Measurements from ENCODE around the gene PSMD9. TPM values are rescaled to one million over a fixed set of nuclear protein-coding genes. Genes with fewer than 3 reads are reported as not detected.
"Not testable (repeated sequence)": the region's sequence is repeated elsewhere in the genome, so short reads cannot be mapped to it uniquely, and the experiment has no call there.

PSMD9 gene
- total and polyA plus RNA-seq, 4 donors: 39.6 to 134 (median 62.6) TPM

- H3K36me3 ChIP-seq (ENCODE audit: control insufficient read depth in 4 of 4, insufficient read depth in 4 of 4, low read length in 4 of 4): no peaks in the 10 kb centered on the region
- no peak overlapping the region for H3K4me3 ChIP-seq
- H3K9ac ChIP-seq (ENCODE audit: insufficient read depth in 1 of 2, low read length in 2 of 2): no peak overlapping the region
- ATAC-seq (ENCODE audit: insufficient read depth, low FRiP score) (no peak), DNase-seq (no peak)
- no peaks in the 10 kb centered on the region for H3K27me3 ChIP-seq (ENCODE audit: control insufficient read depth in 3 of 3, insufficient read depth in 3 of 3, low read length in 2 of 3)
- H3K4me1 ChIP-seq (ENCODE audit: control insufficient read depth in 5 of 5, insufficient read depth in 5 of 5, low read length in 5 of 5): peaks cover 0 to 10% (median 7%) of the 10 kb centered on the region in 5 donors
- H3K27ac ChIP-seq (ENCODE audit: low read depth in 1 of 2, low read length in 1 of 2): no peak overlapping the region
- 46 to 68% methylated on average over 7 of the region's 7 CpGs for WGBS, 2 donors
- TF ChIP-seq CTCF (IDR thresholded peaks at IDR 0.05; ENCODE audit: control extremely low read depth, extremely low read depth): no peak
- no peaks in the 10 kb centered on the region for H3K9me3 ChIP-seq (ENCODE audit: control insufficient read depth in 4 of 4, insufficient read depth in 3 of 4, low read length in 3 of 4)
Observed at GRCh38 chr12:121926874-121927706, 38.5 kb downstream of the PSMD9 start.

- ATAC-seq (ENCODE audit: insufficient read depth, low FRiP score): no peak
- H3K9ac ChIP-seq (ENCODE audit: insufficient read depth in 1 of 2, low read length in 2 of 2): no peak overlapping the region
Observed at GRCh38 chr12:121927813-121928212, 39.2 kb downstream of the PSMD9 start.

GRCh38 chr12:121929545-121929944, 41.0 kb downstream of the PSMD9 start:
- not testable (repeated sequence) for H3K9me3 ChIP-seq (ENCODE audit: control insufficient read depth in 4 of 4, insufficient read depth in 3 of 4, low read length in 3 of 4); H3K36me3 ChIP-seq (ENCODE audit: control insufficient read depth in 4 of 4, insufficient read depth in 4 of 4, low read length in 4 of 4); DNase-seq; ATAC-seq (ENCODE audit: insufficient read depth, low FRiP score); H3K9ac ChIP-seq (ENCODE audit: insufficient read depth in 1 of 2, low read length in 2 of 2); H3K4me1 ChIP-seq (ENCODE audit: control insufficient read depth in 5 of 5, insufficient read depth in 5 of 5, low read length in 5 of 5); H3K4me3 ChIP-seq; H3K27me3 ChIP-seq (ENCODE audit: control insufficient read depth in 3 of 3, insufficient read depth in 3 of 3, low read length in 2 of 3); H3K27ac ChIP-seq (ENCODE audit: low read depth in 1 of 2, low read length in 1 of 2)
- 94 to 99% methylated on average over 7 of the region's 7 CpGs for WGBS, 2 donors

More at GRCh38 chr12:121927813-121928212, 39.2 kb downstream of the PSMD9 start:
- H3K4me1 ChIP-seq (ENCODE audit: control insufficient read depth in 5 of 5, insufficient read depth in 5 of 5, low read length in 5 of 5): peaks cover 0 to 10% (median 7%) of the 10 kb centered on the region in 5 donors
- H3K27ac ChIP-seq (ENCODE audit: low read depth in 1 of 2, low read length in 1 of 2): no peak overlapping the region
- no peak overlapping the region for H3K4me3 ChIP-seq
- H3K27me3 ChIP-seq (ENCODE audit: control insufficient read depth in 3 of 3, insufficient read depth in 3 of 3, low read length in 2 of 3): no peaks in the 10 kb centered on the region
- no peak for DNase-seq
- no peaks in the 10 kb centered on the region for H3K9me3 ChIP-seq (ENCODE audit: control insufficient read depth in 4 of 4, insufficient read depth in 3 of 4, low read length in 3 of 4)
- TF ChIP-seq CTCF (IDR thresholded peaks at IDR 0.05; ENCODE audit: control extremely low read depth, extremely low read depth): no peak
- 34 to 51% methylated on average over 5 of the region's 5 CpGs for WGBS, 2 donors
- H3K36me3 ChIP-seq (ENCODE audit: control insufficient read depth in 4 of 4, insufficient read depth in 4 of 4, low read length in 4 of 4): no peaks in the 10 kb centered on the region

- no peak for TF ChIP-seq CTCF (IDR thresholded peaks at IDR 0.05; ENCODE audit: control extremely low read depth, extremely low read depth)
- peaks cover 0 to 5% (median 0%) of the 10 kb centered on the region in 5 donors for H3K4me1 ChIP-seq (ENCODE audit: control insufficient read depth in 5 of 5, insufficient read depth in 5 of 5, low read length in 5 of 5)
- H3K4me3 ChIP-seq: no peak overlapping the region
- no peak overlapping the region for H3K27ac ChIP-seq (ENCODE audit: low read depth in 1 of 2, low read length in 1 of 2)
- DNase-seq (no peak), ATAC-seq (ENCODE audit: insufficient read depth, low FRiP score) (no peak)
- WGBS, 2 donors: 79 to 81% methylated on average over 4 of the region's 4 CpGs
- no peaks in the 10 kb centered on the region for H3K36me3 ChIP-seq (ENCODE audit: control insufficient read depth in 4 of 4, insufficient read depth in 4 of 4, low read length in 4 of 4)
- no peaks in the 10 kb centered on the region for H3K9me3 ChIP-seq (ENCODE audit: control insufficient read depth in 4 of 4, insufficient read depth in 3 of 4, low read length in 3 of 4)
- H3K27me3 ChIP-seq (ENCODE audit: control insufficient read depth in 3 of 3, insufficient read depth in 3 of 3, low read length in 2 of 3): no peaks in the 10 kb centered on the region
- no peak overlapping the region for H3K9ac ChIP-seq (ENCODE audit: insufficient read depth in 1 of 2, low read length in 2 of 2)
Observed at GRCh38 chr12:121930862-121931261, 42.3 kb downstream of the PSMD9 start.

Data from lung (tissue), 12 donors.